ENCODE data around the gene FMN1. TPM values are rescaled to one million over a fixed set of nuclear protein-coding genes. Genes with fewer than 3 reads are reported as not detected.

Gene FMN1
- total RNA-seq (10 to 100 TPM in 3 of 4 donors, 1 to 10 TPM in 1; 6.7 to 19.9 (median 12.2) TPM), polyA plus RNA-seq (1 to 10 TPM; 3.0 to 6.5 (median 5.9) TPM)

GRCh38 chr15:33194704-33195670 is at the start of gene FMN1:
TSS of gene FMN1 (minus strand) at chr15:33194714. CDS start at chr15:33154914, 39,800 bp downstream.
- intact Hi-C loops (cut with DNase I): no loop called here
- no peaks in the 10 kb centered on the region for H3K36me3 ChIP-seq
- H3K4me3 ChIP-seq: peak within 1 kb of the TSS; percentile 36 to 56 (median 50)
- no peaks in the 10 kb centered on the region for H3K27me3 ChIP-seq
- 5 to 10% methylated on average over 46 of the region's 46 CpGs for WGBS, 2 donors
- peaks cover 0 to 7% (median 5%) of the 10 kb centered on the region in 4 donors for H3K4me1 ChIP-seq
- H3K9me3 ChIP-seq: no peaks in the 10 kb centered on the region
- H3K27ac ChIP-seq: peak within 1 kb of the TSS; percentile 54 to 71 (median 64)
- TF ChIP-seq POLR2AphosphoS5 (IDR thresholded peaks at IDR 0.05): peak in 2 of 4 donors; percentile 37 to 42
- no peak for TF ChIP-seq POLR2A (IDR thresholded peaks at IDR 0.05)
- no peak for TF ChIP-seq EP300 (IDR thresholded peaks at IDR 0.05)
- no peak for TF ChIP-seq CTCF (IDR thresholded peaks at IDR 0.05)
- DNase-seq: peak; percentile 95

- Histone ChIP-seq H3K27ac (no peak overlapping the region), H3K4me3 (no peak overlapping the region), H3K9me3 (no peaks in the 10 kb centered on the region), H3K27me3 (no peaks in the 10 kb centered on the region), H3K36me3 (no peaks in the 10 kb centered on the region), H3K4me1 (no peaks in the 10 kb centered on the region)
- intact Hi-C loops (cut with DNase I): no loop called here
- DNase-seq: no peak
- TF ChIP-seq POLR2A (IDR thresholded peaks at IDR 0.05) (no peak), CTCF (IDR thresholded peaks at IDR 0.05) (no peak), EP300 (IDR thresholded peaks at IDR 0.05) (no peak), POLR2AphosphoS5 (IDR thresholded peaks at IDR 0.05) (no peak)
- 90 to 93% methylated on average over 1 of the region's 1 CpG for WGBS, 2 donors
Observed at GRCh38 chr15:33243869-33244268, 49.4 kb upstream of the FMN1 start.

GRCh38 chr15:33243393-33243792 is 48.9 kb upstream of the FMN1 start:
- H3K4me1 ChIP-seq: no peaks in the 10 kb centered on the region
- H3K9me3 ChIP-seq: no peaks in the 10 kb centered on the region
- no peak overlapping the region for H3K4me3 ChIP-seq
- TF ChIP-seq CTCF (IDR thresholded peaks at IDR 0.05): no peak
- TF ChIP-seq EP300 (IDR thresholded peaks at IDR 0.05): no peak
- TF ChIP-seq POLR2AphosphoS5 (IDR thresholded peaks at IDR 0.05): no peak
- TF ChIP-seq POLR2A (IDR thresholded peaks at IDR 0.05): no peak
- H3K27me3 ChIP-seq: no peaks in the 10 kb centered on the region
- intact Hi-C loops (cut with DNase I): no loop called here
- H3K27ac ChIP-seq: no peak overlapping the region
- no peaks in the 10 kb centered on the region for H3K36me3 ChIP-seq
- WGBS, 2 donors: 93 to 94% methylated on average over 2 of the region's 2 CpGs
- DNase-seq: no peak

- intact Hi-C loops (cut with DNase I): no loop called here
- no peak for DNase-seq
Observed at GRCh38 chr15:33242669-33243191, 48.2 kb upstream of the FMN1 start.

More at GRCh38 chr15:33242669-33243191, 48.2 kb upstream of the FMN1 start:
- Histone ChIP-seq H3K4me1 (no peaks in the 10 kb centered on the region), H3K27me3 (no peaks in the 10 kb centered on the region), H3K9me3 (no peaks in the 10 kb centered on the region), H3K4me3 (no peak overlapping the region), H3K36me3 (no peaks in the 10 kb centered on the region), H3K27ac (no peak overlapping the region)
- 77 to 85% methylated on average over 5 of the region's 5 CpGs for WGBS, 2 donors
- TF ChIP-seq CTCF (IDR thresholded peaks at IDR 0.05): no peak
